MM.1S (cell line): ENCODE data around the gene IGSF9B.

Source experiments
- EZH2phosphoT487 ChIP-seq: fragments of 300-600 bp; sonication (generic); IDR thresholded peaks from 2 replicates; pipeline ENCODE4 v1.6.1; 2018; ENCODE audit warnings: antibody characterized with exemption, low read length
- TF ChIP-seq, protein P1 (sequence below): fragments of 300-600 bp; sonication (generic); IDR thresholded peaks from 2 replicates; pipeline ENCODE4 v1.5.1; 2016; ENCODE audit warnings: antibody characterized with exemption, low read length, mixed read lengths

DNA sequence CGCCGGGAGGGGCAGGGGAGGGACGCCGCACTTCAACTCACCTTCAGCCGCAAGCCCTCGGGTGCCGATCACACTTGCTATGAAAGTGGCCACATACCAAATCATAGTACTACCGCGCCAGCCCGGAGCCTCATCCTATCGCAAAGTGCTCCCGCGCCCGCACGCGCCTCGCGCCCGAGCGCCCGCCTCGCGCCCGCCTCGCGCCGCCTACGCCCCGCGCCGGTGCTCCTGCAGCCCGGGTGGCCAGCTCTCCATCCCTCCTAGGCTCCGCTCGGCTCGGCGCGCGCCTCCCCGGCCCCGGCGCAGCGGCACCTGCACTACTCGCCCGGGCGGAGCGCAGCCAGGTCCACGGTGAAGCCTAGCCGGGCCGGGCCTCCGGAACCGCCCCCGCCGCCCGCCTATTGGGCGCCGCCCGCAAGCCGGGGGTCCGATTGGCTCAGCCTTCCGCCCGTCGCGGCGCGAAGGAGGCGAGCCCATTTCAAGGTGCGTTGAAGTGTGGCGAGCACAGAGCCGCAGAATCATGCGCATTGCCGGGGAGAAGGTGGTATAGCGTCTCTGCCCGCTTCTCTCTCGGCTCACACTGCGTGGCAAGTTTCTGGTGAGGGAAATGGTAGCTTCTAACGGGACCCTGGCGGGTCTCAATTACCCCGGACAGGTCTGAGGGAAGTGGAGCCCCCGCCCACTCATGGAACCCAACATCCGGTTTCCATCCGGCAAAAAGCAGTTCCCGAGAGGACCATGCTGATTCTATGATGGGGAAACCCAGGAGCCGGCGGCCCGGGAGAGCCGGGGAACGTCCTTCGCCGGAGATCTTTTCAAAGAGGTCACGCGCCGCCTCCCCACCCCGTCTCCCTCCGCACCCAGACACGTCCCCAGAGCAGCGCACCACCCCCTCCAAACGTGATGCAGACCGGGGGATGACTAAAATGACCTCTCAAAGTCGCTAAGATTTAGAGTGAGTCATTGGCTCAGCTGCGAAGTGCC, at the start of gene IGSF9B:
- no peak for TF ChIP-seq EZH2phosphoT487
- TF ChIP-seq, protein P1, sequence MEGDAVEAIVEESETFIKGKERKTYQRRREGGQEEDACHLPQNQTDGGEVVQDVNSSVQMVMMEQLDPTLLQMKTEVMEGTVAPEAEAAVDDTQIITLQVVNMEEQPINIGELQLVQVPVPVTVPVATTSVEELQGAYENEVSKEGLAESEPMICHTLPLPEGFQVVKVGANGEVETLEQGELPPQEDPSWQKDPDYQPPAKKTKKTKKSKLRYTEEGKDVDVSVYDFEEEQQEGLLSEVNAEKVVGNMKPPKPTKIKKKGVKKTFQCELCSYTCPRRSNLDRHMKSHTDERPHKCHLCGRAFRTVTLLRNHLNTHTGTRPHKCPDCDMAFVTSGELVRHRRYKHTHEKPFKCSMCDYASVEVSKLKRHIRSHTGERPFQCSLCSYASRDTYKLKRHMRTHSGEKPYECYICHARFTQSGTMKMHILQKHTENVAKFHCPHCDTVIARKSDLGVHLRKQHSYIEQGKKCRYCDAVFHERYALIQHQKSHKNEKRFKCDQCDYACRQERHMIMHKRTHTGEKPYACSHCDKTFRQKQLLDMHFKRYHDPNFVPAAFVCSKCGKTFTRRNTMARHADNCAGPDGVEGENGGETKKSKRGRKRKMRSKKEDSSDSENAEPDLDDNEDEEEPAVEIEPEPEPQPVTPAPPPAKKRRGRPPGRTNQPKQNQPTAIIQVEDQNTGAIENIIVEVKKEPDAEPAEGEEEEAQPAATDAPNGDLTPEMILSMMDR: no peak
